Measurements from ENCODE around the gene B3GNT7.
"Not testable (repeated sequence)": the region's sequence is repeated elsewhere in the genome, so short reads cannot be mapped to it uniquely, and the experiment has no call there.

The B3GNT7 gene

DNA sequence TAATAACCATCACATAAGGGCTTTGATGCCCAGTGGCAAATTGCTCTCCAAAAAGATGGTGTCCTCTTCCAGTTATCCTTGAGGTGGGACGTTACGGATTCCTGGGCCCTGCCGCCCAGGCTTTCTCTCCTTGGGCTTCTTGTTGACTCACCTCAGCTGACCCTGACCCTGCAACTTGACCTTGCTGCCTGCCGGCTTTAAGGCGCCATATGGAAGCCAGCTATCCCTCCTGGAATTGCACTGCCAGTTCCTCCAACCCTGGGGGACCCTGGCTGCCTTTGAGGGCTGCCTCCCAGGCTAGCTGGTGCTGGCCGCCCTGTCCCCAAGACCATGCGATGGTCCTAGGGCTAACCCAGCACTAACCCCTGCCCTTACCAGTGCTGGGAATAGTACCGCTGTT lies 28.3 kb upstream of the B3GNT7 start:
- DNase-seq (ENCODE audit: low read depth in 3 of 3) = no peak

DNA sequence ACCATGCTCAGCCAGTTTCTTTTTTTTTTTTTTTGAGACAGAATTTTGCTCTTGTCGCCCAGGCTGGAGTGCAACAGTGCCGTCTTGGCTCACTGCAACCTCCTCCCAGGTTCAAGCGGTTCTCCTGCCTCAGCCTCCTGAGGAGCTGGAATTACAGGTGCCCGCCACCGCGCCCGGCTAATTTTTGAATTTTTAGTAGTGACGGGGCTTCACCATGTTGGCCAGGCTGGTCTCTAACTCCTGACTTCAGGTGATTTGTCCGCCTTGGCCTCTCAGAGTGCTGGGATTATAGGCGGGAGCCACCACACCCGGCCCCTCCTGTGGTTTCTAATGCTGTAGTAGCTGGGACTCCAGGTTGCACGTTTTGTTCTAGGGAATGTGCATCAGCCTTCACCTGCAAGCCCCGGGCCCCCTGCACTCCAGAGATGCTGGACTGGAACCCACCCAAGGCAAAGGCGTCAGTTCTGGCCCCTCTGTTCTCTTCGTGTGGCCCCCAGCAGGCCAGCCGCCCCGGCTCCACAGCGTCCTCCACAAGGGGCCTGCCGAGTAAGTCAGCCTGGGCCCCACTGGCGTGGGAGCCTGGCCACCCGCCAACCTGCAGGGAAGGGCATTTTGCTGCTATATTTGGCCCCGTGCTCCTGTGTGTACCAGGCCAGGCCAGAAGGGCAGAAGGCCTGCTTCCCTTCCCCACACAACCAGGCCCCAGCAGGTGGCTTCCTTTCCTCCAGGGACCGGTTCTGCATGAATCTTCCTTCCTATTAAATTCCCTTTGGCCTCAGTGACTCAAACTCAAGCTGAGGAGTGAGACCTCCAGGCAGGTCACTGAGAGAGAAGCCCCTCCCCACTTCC lies 25.7 kb upstream of the B3GNT7 start:
- DNase-seq (ENCODE audit: low read depth in 3 of 3) = no peak

DNA sequence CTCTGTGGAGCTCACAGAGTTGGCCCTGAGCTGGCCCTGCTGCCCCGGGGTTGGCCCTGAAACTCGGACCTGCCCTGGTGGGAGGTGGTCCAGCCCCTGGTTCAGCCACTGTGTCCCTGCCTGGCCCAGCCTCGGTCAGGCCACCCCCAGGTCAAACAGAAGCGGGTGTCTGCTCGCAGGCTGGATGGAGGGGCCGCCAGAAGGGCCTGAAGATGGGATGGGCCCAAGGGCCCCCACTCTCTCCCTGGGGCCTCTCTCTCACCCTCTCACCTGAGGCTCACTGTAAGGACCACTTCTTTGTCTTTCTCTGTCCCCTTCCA lies 25.1 kb upstream of the B3GNT7 start:
- no peak for DNase-seq (ENCODE audit: low read depth in 3 of 3)

DNA sequence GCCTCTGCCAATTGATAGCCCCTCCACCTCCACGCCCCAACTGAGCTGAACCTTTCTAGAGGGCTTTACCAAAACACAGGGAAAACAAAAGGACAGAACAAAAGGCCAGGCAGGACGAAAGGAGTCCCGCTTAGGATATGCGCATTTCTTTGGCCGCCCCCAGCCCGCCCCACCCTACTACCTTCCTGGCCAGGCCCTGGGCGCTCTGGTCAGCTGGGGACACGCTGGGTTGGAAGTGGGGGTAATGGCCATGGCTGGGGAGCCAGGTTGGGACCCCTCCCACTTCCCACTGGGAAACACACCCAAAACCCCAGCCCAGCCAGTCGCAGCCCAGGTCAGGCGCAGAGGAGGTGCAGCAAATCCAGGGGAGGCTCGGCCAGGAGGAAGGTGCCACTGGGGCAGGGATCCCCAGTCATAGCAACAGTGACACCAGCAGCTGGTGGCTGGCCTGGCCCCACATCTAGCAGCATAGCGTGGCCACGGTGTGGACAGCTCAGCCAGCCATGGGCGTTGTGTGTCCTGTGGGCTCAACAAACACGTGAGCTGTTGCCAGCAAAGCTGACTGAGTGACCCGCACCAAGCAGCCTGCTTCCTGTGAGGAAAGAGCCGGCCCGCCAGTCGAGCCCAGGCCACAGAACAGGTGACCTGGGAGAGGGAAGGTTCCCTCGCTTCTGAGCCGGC lies 24.6 kb upstream of the B3GNT7 start:
- no peak for DNase-seq (ENCODE audit: low read depth in 3 of 3)

DNA sequence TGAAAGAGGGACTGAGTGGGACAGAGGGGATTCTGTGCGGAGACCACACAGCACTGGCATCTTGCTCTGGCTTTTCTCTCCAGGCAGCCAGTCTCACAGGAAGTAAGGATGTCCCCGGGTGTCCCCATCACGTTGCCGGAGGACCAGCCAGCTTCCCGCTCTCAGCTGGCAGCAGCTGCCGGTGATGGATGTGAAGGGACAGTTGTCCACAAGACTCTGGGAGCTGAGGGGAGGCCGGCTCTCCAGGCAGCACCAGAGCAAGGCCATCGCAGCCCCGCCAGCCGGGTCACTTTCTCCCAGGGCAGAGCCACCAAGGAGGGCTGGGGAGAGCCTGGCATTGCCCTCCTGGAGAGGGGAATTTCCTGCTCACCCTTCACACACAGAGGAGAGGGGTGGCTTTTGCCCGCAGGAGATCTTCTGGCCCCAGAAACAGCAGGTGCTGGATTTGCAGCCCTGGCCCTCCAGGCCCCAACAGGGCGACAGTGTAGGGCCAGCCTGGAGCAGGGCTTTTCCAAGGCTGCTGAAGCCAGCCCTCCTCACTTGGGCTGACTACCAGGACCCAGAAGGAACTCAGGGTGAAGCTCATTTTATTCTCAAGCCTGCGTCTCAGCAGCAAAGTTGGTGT lies 24.0 kb upstream of the B3GNT7 start:
- DNase-seq (ENCODE audit: low read depth in 3 of 3) = no peak

DNA sequence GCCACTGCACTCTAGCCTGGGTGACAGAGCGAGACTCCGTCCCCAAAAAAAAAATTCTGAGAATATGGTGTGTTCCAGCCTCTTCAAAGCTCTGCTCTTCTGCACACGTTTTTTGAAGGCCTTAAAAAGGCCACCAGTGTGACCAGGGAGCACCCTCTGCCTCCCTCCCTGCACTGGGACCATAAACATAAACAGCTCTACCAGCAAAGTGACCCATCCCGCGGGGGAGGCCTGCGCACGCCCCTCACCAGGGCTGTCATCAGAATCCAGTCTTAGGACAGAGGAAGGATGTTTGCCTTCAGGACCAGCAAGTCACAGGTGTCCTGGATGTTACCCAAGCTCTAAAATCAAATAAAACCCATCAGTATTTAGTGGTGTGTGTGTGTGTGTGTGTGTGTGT lies 23.2 kb upstream of the B3GNT7 start:
- no peak for DNase-seq (ENCODE audit: low read depth in 3 of 3)

DNA sequence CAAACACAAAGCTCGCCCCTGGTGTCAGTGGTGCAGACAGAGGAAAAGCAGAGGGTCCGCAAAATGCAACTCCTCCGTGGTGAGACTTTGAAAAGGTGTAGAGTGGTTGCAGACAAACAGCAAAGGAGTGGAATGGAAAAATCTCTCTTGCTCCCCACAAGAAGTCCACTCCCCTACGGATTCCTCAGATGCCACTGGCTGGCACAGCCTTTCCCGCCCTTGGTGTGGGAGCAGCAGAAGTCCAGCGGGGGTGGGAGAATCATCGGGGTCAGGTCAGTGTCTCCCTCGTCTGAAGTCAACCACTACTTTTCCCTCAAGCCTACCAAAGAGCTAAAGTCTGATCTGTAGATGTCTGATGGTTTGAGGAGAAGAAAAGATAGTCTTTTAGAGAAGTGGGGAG lies 22.3 kb upstream of the B3GNT7 start:
- no peak for DNase-seq (ENCODE audit: low read depth in 3 of 3)

DNA sequence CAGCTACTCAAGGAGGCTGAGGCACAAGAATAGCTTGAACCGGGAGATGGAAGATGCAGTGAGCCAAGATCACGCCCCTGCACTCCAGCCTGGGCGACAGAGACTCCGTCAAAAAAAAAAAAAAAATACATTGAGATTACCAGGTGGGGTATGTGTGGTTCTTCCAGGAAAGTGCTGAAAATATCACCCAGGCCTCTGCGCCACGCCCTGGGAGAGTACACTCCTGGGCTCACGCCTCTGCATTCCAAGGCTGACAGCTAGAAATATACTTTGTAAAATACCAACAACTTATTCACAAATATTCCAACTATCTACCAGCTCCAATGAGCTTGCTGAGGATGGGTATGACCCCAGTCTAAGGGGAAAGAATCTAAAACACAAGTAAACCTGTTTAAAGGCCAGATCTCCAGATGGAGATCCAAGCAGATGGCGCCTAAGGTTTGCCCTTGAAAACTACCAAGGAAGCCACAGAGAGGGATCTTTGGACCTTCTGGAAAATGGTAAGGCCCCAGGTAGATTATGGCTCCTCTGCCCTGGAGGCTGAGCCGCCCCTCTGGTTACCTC lies 21.6 kb upstream of the B3GNT7 start:
- no peak for DNase-seq (ENCODE audit: low read depth in 3 of 3)

DNA sequence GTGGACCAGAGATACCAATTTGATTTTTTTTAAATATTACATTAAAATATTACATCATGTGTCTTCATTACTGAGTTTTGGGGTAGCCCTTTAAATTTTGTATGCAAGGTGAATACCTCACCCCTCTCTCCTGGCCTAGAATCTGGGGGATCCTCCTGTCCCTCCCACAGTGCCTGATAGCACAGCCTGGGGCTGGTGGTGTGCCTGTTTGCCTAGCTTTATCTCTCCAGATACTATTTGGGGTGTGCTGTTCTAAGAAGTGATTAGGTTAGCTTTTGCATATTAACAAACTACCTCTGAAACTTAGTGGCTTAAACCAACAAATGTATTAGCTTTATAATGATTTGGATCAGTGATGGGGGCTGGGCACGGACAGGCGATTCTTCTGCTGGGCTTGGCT lies 20.7 kb upstream of the B3GNT7 start:
- no peak for DNase-seq (ENCODE audit: low read depth in 3 of 3)

DNA sequence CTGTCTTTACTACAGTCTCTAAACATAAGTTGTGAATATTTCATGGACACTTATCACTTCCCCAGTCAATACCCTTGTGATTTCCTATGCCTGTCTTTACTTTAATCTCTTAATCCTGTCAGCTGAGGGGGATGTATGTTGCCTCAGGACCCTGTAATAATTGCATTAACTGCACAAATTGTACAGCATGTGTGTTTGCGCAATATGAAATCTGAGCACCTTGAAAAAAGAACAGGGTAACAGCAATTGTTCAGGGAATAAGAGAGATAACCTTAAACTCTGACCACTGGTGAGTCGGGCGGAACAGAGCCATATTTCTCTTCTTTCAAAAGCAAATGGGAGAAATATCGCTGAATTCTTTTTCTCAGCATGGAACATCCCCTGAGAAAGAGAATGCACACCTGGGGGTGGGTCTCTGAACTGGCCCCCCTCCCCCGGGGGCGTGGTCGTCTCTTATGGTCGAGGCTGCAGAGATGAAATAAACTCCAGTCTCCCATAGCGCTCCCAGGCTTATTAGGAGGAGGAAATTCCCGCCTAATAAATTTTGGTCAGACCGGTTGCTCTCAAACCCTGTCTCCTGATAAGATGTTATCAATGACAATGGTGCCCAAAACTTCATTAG lies 19.4 kb upstream of the B3GNT7 start:
- not testable (repeated sequence) for DNase-seq (ENCODE audit: low read depth in 3 of 3)

DNA sequence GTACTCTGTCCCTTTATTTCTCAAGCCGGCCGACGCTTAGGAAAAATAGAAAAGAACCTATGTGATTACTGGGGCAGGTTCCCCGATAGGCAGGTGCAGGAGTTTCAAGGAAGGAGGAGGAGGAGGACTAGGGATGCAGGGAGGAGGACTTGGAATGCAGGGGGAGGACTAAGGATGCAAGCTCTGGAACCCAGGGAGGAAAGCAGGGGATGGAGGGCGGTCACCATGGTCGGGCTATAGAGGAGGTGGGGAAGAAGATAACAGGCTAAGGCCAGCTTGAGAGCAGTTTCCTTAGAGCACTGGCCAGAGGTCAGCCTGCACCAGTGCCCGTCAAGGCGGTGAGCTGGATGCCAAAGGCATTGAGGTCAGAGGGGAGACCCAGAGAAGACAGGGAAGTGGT lies 18.7 kb upstream of the B3GNT7 start:
- no peak for DNase-seq (ENCODE audit: low read depth in 3 of 3)

DNA sequence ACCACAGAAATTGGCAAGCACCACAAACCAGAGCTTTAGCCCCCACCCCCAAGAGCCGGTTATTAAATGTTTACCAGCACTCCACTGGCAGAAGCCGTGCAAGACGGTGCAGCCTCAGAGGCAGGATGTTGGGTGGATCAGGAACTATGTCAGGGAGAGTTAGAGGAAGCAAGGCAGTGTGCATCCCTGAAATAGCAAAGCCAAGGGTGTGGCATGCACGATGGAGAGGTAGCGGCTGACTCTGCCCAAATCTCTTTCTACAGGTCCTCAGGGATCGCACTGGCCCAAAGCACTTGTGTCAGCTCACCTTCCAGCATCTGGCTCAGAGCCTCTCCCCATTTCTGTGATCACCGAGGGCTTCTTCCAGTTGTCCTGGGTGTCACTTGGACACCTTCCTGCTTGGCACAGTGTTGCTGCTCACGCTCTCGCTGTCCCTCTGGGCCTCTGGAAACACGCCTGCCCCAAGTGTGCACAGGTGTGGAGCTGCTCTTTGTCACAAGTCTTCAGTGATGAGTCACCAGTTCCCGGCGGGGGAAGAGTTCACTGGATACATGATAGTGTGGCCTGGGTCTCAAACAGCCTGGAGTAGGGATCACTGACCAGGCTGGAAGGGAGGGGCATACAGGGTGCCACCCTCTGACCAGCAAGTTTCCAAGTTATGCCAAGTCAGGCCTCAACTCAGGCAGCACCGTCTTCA lies 17.3 kb upstream of the B3GNT7 start:
- DNase-seq (ENCODE audit: low read depth in 3 of 3) = no peak

DNA sequence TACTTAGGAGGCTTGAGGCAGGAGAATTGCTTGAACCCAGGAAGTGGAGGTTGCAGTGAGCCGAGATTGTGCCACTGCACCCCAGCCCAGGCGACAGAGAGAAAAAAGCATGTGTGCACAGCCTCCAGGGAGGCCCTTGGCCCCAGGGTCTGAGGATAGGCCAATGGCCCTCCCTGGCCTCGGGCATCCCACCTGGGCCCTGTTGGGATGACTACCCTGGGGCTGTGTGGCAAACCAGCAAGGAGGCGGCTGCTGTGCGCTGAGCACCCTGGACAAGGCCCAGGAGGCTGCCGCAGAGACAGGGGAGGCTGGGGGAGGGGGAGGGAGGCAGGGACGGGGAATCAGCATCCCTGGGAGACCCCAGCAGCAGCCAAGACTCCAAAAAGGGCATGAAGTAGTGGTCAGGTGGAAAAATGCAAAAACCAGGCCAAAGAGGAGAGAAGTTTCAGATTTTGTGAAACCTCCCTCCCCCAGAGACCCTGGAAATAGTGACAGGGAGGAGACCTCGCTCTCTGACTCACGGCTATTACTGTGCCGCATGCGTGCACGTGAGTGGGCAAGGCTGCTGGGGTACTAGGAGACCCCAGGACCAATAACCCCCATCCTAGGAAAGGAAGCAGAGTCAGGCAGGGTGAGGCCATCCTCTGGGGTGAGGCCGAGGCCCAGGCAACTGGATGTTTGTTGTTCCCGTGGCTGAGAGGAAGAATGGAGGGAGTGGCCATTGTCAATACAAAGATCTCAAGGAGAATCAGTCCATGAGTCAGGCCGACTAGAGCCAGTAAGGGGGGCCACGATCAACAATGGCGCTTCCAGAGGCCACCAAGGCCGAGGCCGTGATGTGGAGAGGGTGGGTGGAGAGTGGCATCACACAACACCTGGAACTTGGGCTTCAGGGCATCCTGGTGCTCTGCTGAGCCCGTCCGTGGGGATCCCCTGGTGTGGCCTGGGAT lies 16.0 kb upstream of the B3GNT7 start:
- DNase-seq (ENCODE audit: low read depth in 3 of 3) = no peak

DNA sequence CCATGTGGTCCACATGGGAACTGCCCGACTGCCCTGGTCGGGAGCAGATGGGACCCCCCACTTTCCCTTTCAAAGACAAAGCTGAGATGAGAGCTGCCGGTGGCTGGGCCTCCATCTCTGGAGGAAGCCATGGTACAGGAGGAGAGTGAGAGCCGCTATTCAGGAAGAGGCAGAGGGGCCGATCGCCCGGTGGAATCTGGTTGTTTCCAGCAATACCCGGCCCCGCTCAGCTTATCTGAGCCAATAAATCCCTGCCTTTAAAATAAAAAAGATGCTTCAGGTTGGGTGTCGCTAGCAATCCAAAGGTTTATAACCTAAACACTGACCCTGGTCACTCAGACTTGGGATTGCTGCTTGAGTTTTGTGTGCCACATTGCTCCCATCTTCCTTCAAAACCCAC lies 15.2 kb upstream of the B3GNT7 start:
- no peak for DNase-seq (ENCODE audit: low read depth in 3 of 3)

DNA sequence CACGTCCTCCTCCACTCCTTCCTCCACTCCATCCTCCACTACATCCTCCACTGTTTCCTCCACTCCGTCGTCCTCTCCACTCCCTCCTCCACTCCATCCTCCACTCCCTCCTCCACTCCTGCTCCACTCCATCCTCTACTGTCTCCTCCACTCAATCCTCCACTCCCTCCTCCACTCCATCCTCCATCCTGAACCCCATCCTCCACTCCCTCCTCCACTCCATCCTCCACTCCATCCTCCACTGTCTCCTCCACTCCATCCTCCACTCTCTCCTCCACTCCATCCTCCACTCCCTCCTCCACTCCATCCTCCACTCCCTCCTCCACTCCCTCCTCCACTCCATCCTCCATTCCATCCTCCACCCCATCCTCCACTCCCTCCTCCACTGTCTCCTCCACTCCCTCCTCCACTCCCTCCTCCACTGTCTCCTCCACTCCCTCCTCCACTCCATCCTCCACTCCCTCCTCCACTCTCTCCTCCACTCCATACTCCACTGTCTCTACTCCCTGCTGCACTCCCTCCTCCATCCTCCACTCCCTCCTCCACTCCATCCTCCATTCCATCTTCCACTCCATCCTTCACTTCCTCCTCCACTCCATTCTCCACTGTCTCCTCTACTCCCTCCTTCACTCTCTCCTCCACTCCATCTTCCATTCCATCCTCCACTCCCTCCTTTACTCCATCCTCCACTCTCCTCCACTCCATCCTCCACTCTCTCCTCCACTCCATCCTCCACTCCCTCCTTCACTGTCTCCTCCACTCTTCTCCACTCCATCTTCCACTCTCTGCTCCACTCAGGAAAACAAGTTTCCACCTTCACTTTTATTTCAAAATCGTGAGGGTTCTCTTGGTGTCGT lies 14.3 kb upstream of the B3GNT7 start:
- no peak for DNase-seq (ENCODE audit: low read depth in 3 of 3)

DNA sequence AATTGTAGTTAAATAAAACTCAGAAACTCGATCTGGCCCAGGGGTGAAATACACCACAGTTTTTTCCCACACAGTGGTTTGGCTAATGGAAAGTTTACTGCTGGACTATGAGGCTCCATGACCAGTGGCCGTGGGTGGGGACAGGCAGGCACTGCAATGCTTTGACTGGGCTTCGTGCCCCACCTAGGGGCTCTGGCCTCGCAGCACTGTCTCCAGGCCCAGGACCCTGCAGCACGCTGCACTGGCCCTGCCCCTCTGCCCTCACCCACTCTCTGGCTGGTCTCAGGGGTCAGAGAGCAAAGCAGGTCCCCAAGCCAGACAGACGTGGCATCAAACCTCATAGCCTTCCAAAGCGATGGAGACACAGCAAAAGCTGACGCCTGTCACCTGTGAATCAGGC lies 13.4 kb upstream of the B3GNT7 start:
- DNase-seq (ENCODE audit: low read depth in 3 of 3) = no peak

DNA sequence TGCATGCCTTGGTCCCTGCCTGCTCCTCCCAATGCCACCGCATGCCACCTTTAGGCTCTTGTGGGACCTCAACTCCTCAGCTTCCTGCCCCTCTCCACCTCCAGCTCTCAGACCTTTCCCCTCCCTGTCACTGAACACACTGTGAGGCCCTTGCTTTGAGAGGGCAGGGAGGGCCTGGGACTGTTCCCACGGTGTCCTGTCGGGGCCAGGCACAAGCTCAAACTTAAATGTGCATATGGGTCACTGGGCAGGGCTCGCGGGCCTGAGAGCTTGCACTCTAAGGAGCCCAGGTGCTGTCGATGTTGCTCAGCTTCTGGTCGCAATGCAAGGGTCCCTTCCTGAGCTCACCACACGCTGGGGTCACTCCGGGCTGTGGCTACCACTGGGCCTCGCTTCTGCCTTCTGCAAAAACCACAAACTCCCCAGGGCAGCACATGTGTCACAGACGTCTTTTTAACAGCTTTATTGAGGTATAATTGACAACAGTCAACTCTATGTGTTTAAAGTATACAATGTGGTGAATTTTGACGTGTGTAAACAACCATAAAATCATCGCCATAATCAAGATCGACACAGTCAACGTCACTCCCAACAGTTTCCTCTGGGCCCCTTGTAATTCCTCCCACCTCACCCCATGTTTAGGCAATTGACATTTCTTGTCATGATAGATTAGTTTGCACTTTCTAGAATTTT lies 11.9 kb upstream of the B3GNT7 start:
- no peak for DNase-seq (ENCODE audit: low read depth in 3 of 3)

DNA sequence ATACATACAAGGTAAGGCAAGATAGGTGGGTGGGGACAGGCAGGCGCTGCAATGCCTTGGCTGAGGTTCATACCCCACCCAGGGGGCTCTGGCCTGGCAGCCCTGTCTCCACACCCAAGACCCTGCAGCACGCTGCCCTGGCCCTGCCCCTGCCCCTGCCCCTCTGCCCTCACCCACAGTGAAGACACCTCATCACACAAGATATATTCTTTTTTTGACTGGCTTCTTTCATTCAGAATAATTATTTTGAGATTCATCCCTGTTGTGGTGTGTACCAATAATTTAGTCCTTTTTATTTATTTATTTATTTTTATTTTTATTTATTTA lies 11.4 kb upstream of the B3GNT7 start:
- DNase-seq (ENCODE audit: low read depth in 3 of 3) = no peak

DNA sequence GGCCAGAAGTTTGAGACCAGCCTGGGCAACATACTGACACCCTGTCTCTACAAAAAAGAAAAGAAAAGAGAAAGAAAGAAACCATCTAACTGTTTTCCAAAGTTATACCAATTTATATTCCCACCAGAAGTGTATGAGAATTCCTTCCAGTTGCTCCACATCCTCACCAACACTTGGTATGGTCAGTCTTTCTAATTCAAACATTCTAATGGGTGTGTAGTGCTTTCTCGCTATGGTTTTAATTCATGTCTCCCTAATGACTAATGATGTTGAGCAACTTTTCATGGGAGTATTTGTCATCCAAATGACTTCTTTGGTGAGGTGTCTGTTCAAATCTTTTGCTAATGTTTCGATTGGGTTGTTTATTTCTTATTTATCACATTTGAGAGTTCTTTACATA lies 10.5 kb upstream of the B3GNT7 start:
- no peak for DNase-seq (ENCODE audit: low read depth in 3 of 3)
